GM12892 (cell line): ENCODE measurements around the gene VANGL1.

Experiments
- DNase-seq: peaks from one replicate; pipeline ENCODE4 v3.0.0; 2011; ENCODE audit not compliant: insufficient read length
- FAIRE-seq: peaks from 2 replicates; lab custom pipeline; 2011; peaks lifted over from hg19 to GRCh38; lab: Jason Lieb, UNC
- POLR2A ChIP-seq: IDR thresholded peaks from 2 replicates; pipeline ENCODE4 v1.6.1; 2011; ENCODE audit warnings: low read depth, low read length, control low read depth
- POLR2AphosphoS5 ChIP-seq: IDR thresholded peaks from 2 replicates; pipeline ENCODE4 v1.6.1; 2011; ENCODE audit warnings: low read depth, low read length, control low read depth
- TAF1 ChIP-seq: IDR thresholded peaks from 2 replicates; pipeline ENCODE4 v1.6.1; 2011; ENCODE audit warnings: low read depth, mild to moderate bottlenecking, control low read depth, low read length, borderline replicate concordance

Gene VANGL1

GRCh38 chr1:115676498-115677181, 34.9 kb downstream of the VANGL1 start:
- no peak for DNase-seq
- TF ChIP-seq POLR2AphosphoS5, result no peak
- FAIRE-seq, result no peak

- no peak for FAIRE-seq
- TF ChIP-seq POLR2AphosphoS5 (no peak), POLR2A (no peak), TAF1 (no peak)
- no peak for DNase-seq
Measured at GRCh38 chr1:115677182-115677555, 35.4 kb downstream of the VANGL1 start.

DNA sequence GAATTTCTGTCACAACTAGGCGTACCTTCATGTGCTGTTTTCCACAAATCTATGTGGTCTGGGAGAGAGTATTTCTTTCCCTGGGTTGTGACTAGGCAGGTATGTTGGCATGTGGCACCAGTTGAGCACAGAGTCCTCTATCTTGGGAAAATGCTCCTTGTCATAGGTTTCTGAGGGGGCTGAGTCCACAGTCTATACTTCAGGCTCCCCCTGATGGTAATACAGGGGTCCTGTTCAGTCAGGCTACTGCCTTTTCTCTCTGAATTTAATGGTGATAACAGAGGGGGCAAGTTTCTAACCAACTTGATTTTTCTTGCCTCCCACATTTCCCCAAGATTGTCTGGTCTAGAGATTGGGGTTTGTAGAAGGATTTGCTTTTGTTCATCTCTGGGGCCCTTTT, 35.8 kb downstream of the VANGL1 start:
- FAIRE-seq, result no peak

GRCh38 chr1:115678141-115678540, 36.4 kb downstream of the VANGL1 start:
- TF ChIP-seq POLR2AphosphoS5 (no peak), POLR2A (no peak), TAF1 (no peak)
- DNase-seq (no peak), FAIRE-seq (no peak)

More for the DNA sequence above, 35.8 kb downstream of the VANGL1 start:
- no peak for DNase-seq
- TF ChIP-seq POLR2A (no peak), POLR2AphosphoS5 (no peak), TAF1 (no peak)

- TF ChIP-seq TAF1 (no peak), POLR2AphosphoS5 (no peak), POLR2A (no peak)
- DNase-seq, result no peak
- FAIRE-seq, result no peak
Measured at GRCh38 chr1:115679141-115679611, 37.4 kb downstream of the VANGL1 start.

- no peak for TF ChIP-seq POLR2A
- DNase-seq, result no peak
- FAIRE-seq, result no peak
Measured at GRCh38 chr1:115680730-115681111, 39.0 kb downstream of the VANGL1 start.

DNA sequence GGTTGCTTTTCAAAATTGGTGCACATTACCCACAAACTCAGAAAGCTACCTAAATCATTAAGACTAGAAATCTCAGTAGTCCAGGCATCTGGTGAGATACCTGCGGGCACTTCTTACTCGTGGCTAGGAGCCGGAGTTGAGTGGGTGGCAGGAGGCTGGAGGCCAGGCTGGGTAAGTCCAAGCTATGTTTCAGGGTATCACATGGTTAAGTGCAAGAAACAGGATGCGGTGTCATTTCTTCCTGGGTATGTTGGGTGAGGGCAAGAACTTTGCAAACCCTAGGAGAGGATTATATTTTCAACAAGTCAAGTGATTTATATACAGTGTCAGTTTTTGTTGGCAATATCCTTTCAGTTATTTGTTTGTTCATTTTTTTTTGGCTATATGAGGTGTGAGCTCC, 41.0 kb downstream of the VANGL1 start:
- FAIRE-seq (no peak), DNase-seq (no peak)
- TF ChIP-seq POLR2AphosphoS5, result no peak
- no peak for TF ChIP-seq TAF1

DNA sequence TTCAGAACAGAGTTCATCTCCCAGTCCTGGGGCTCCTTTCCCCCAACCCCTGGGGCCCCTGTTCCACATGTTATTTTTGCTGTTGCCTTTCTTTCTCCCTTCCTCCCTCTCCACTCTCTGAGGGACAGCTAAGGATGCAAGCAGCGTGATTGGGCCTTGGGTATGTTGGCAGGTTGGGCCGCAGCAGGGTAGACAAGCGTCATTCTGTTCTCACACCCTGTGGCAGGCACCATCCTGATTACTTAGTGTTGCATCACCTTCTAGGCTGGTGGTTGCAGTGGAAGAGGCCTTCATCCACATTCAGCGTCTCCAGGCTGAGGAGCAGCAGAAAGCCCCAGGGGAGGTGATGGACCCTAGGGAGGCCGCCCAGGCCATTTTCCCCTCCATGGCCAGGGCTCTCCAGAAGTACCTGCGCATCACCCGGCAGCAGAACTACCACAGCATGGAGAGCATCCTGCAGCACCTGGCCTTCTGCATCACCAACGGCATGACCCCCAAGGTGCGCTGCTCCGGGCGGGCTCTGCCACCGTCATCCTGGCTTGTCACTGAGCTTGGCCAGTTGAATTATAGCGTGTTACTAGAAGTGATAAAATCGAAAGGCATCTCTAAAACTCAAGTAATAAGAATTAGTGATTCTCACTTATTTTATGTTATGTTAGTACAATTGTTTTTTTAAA, 43.4 kb downstream of the VANGL1 start:
- TF ChIP-seq POLR2AphosphoS5 (no peak), POLR2A (no peak), TAF1 (no peak)
- no peak for FAIRE-seq

GRCh38 chr1:115687744-115688143, 46.0 kb downstream of the VANGL1 start:
- FAIRE-seq (no peak), DNase-seq (no peak)
- TF ChIP-seq POLR2AphosphoS5 (no peak), TAF1 (no peak), POLR2A (no peak)

More for the DNA sequence above, 43.4 kb downstream of the VANGL1 start:
- DNase-seq, result no peak

GRCh38 chr1:115690972-115691371, 49.2 kb downstream of the VANGL1 start:
- FAIRE-seq (no peak), DNase-seq (no peak)
- no peak for TF ChIP-seq POLR2A
- TF ChIP-seq TAF1, result no peak
- TF ChIP-seq POLR2AphosphoS5, result no peak

DNA sequence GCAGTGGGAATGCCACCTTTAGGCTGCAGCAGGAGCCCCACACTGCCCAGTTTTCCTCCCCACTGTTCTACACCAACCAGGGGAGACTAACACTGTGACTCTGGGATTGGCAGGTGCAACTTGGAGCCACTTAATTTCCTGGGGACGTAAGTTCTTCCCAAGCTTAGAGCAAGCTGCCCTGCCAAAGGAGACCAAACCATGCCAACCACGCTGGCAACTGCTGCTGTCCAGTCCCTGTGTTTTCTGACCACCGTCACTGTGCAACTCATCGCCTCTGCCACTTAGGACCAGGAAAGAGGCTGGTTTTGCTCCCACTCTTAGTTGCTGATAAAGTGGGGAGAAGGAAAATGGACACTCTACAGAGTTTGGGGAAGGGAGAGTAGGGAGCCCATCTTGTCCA, 50.5 kb downstream of the VANGL1 start:
- TF ChIP-seq POLR2AphosphoS5, result no peak
- TF ChIP-seq TAF1, result no peak
- no peak for TF ChIP-seq POLR2A
- DNase-seq (no peak), FAIRE-seq (no peak)

GRCh38 chr1:115694805-115695204, 53.0 kb downstream of the VANGL1 start:
- TF ChIP-seq TAF1, result no peak
- TF ChIP-seq POLR2A, result no peak
- no peak for TF ChIP-seq POLR2AphosphoS5
- DNase-seq (no peak), FAIRE-seq (no peak)
